ENCODE results near the gene SUPT6H. TPM values are rescaled to one million over a fixed set of nuclear protein-coding genes. Genes with fewer than 3 reads are reported as not detected.

Gene SUPT6H
- total RNA-seq, 4 donors from 2014 or later = 47.2 to 86.7 (median 71.3) TPM

GRCh38 chr17:28685366-28685765 lies 23.4 kb downstream of the SUPT6H start:
- TF ChIP-seq POLR2A (IDR thresholded peaks at IDR 0.05) = no peak
- TF ChIP-seq, protein P1, sequence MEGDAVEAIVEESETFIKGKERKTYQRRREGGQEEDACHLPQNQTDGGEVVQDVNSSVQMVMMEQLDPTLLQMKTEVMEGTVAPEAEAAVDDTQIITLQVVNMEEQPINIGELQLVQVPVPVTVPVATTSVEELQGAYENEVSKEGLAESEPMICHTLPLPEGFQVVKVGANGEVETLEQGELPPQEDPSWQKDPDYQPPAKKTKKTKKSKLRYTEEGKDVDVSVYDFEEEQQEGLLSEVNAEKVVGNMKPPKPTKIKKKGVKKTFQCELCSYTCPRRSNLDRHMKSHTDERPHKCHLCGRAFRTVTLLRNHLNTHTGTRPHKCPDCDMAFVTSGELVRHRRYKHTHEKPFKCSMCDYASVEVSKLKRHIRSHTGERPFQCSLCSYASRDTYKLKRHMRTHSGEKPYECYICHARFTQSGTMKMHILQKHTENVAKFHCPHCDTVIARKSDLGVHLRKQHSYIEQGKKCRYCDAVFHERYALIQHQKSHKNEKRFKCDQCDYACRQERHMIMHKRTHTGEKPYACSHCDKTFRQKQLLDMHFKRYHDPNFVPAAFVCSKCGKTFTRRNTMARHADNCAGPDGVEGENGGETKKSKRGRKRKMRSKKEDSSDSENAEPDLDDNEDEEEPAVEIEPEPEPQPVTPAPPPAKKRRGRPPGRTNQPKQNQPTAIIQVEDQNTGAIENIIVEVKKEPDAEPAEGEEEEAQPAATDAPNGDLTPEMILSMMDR (IDR thresholded peaks at IDR 0.05) = no peak
- WGBS, 2 donors = 80 to 83% methylated on average over 5 of the region's 5 CpGs
- intact Hi-C loops (cut with DNase I; ENCODE audit: low total_unique reads) = no loop called here
- H3K4me3 ChIP-seq (ENCODE audit: low read depth, poor library complexity, severe bottlenecking) = no peak overlapping the region
- DNase-seq (ENCODE audit: low spot score in 2 of 2) = peak in 1 of 2 donors; percentile 2

GRCh38 chr17:28686296-28686695 lies 24.3 kb downstream of the SUPT6H start:
- H3K4me3 ChIP-seq (ENCODE audit: low read depth, poor library complexity, severe bottlenecking) = no peak overlapping the region
- intact Hi-C loops (cut with DNase I; ENCODE audit: low total_unique reads) = no loop called here
- WGBS, 2 donors = 74 to 80% methylated on average over 4 of the region's 4 CpGs
- TF ChIP-seq, protein P1 (IDR thresholded peaks at IDR 0.05) = no peak
- TF ChIP-seq POLR2A (IDR thresholded peaks at IDR 0.05) = no peak
- no peak for DNase-seq (ENCODE audit: low spot score in 2 of 2)

DNA sequence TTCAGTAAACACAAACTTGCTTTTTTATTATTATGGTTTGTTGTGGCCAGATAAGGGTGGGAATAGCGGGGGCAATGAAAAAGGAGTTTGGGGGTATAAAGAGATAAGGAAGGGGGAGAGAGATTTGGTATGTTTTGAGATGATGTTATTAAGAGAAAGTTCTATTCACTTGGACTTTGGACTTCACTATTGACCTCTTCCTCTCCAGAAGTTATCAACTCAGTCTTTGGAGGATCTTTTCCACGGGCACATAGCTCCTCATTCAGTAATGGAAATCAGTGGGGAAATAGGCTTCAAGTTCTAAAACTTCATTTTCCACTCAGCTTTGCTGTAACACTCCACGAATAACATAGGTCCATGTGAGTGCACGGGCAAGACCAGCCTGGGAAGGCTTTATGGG lies 26.5 kb downstream of the SUPT6H start:
- intact Hi-C loops (cut with DNase I; ENCODE audit: low total_unique reads) = no loop called here
- DNase-seq (ENCODE audit: low spot score in 2 of 2) = no peak
- 97 to 98% methylated on average over 4 of the region's 4 CpGs for WGBS, 2 donors
- H3K4me3 ChIP-seq (ENCODE audit: low read depth, poor library complexity, severe bottlenecking) = no peak overlapping the region
- TF ChIP-seq, protein P1 (IDR thresholded peaks at IDR 0.05) = no peak
- no peak for TF ChIP-seq POLR2A (IDR thresholded peaks at IDR 0.05)

DNA sequence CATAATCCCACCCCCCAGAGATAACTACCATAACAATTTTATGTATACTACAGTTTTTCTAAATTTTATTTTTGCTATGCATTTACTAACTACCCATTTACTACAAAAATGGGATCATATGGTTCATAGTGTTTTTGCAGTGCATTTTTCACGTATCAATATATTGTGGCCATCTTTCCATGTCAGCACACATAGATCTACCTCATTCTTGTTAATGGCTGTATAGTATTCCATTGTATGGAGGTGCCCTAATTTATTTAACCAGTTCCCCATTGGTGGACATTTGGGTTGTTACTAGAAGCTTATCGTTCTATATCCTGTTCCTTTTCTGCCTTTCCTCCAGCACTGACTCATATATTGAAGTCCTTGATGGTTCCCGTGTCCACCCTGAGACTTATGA lies 27.0 kb downstream of the SUPT6H start:
- no peak for TF ChIP-seq POLR2A (IDR thresholded peaks at IDR 0.05)
- TF ChIP-seq, protein P1 (IDR thresholded peaks at IDR 0.05) = no peak
- intact Hi-C loops (cut with DNase I; ENCODE audit: low total_unique reads) = no loop called here
- no peak overlapping the region for H3K4me3 ChIP-seq (ENCODE audit: low read depth, poor library complexity, severe bottlenecking)
- no peak for DNase-seq (ENCODE audit: low spot score in 2 of 2)
- 96 to 98% methylated on average over 3 of the region's 3 CpGs for WGBS, 2 donors

GRCh38 chr17:28693869-28694268 lies 31.9 kb downstream of the SUPT6H start:
- H3K4me3 ChIP-seq (ENCODE audit: low read depth, poor library complexity, severe bottlenecking) = no peak overlapping the region
- TF ChIP-seq POLR2A (IDR thresholded peaks at IDR 0.05) = no peak
- TF ChIP-seq, protein P1 (IDR thresholded peaks at IDR 0.05) = no peak
- no peak for DNase-seq (ENCODE audit: low spot score in 2 of 2)
- WGBS, 2 donors = 53 to 93% methylated on average over 1 of the region's 1 CpG
- intact Hi-C loops (cut with DNase I; ENCODE audit: low total_unique reads) = no loop called here

DNA sequence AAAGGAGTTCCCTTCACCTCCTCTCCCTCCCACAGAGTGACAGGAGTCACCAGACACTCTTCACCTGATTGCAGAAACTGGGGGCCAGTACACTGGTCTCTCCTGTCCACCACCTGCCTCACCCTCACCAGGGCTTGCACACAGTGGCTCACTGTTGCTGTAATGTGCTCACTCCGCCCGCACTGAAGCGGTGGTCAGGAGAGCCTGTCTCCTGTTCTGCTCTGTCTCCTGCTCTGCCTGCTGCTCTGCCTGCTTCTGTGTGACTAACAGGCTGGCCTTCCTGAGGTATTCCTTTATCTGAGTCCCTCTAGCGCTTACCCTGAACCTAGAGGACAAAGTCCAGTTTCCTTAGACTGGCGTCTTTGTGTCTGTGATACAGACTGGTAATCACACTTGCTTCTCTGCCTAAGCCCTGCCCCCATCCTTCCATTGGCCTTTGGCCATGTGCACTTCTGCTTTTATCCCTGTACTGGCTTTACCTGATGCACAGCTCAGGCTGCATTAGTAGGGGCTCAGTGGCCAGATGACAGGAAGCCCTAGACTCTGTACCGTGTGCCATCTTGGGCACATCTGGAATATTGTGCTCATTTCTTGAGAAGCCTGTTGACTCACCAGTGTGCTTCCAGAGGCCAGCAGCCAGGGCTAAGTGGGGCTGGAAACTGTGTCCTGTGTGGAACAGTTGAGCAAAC lies 36.4 kb downstream of the SUPT6H start:
- intact Hi-C loops (cut with DNase I; ENCODE audit: low total_unique reads) = no loop called here
- TF ChIP-seq POLR2A (IDR thresholded peaks at IDR 0.05) = no peak
- TF ChIP-seq, protein P1 (IDR thresholded peaks at IDR 0.05) = no peak
- 94 to 95% methylated on average over 6 of the region's 6 CpGs for WGBS, 2 donors
- no peak overlapping the region for H3K4me3 ChIP-seq (ENCODE audit: low read depth, poor library complexity, severe bottlenecking)
- no peak for DNase-seq (ENCODE audit: low spot score in 2 of 2)
